GM21447 (cell line): ENCODE data around the gene DLG4.
A peak's percentile ranks its signal among the peaks of the same experiment; 100 is the strongest.

Experiments
- ATAC-seq: cut with Tn5 transposase; IDR thresholded peaks from one replicate; pipeline ENCODE4 v1.9.1; 2021; ENCODE audit not compliant: unreplicated experiment

DLG4 gene

GRCh38 chr17:7215652-7216180 lies 3.9 kb downstream of the DLG4 start:
- ATAC-seq, result no peak

- no peak for ATAC-seq
Observed at GRCh38 chr17:7215136-7215638, 4.4 kb downstream of the DLG4 start.

DNA sequence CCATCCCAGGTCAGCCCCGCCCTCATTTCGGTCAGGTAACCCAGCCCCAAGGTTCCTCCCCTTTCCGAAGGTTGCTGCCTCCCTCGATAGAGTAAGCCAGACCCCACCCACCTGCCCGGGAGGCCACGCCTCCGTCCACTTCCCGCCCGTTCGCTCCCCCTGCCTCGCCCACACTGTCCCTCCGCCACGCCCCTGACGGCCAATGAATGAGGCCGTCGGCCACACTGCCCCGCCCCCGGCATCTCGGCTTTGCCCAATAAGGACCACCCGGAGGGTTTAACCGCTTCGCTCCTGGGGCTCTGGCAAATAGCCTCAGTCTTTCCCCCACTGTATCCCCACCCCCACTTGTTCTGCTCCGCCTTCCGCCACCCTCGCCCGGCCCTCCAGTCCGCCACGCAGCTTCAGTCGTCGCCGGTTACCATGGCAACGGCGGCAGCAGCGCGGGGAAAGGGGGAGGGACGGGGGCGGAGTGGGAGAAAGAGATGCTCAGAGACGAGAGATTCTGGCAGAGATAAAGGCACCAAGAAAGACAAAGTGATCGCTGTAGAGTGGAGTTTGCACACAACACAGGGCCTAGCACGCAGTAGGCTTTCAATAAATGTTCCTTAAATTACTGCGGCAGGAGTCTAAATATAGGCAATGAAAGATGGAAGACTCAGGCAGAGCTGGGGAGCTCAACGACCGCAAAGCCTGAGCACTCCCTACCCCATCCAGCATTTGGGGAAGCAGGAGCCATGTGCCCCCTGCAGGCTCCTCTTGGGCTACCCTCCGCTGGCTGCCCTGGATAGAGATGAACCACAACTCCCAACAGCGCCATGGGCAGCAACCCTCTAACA lies 5.1 kb downstream of the DLG4 start:
- peak; percentile 70 for ATAC-seq

GRCh38 chr17:7213895-7214299 lies 5.7 kb downstream of the DLG4 start:
- no peak for ATAC-seq

GRCh38 chr17:7211491-7212273 lies 8.0 kb downstream of the DLG4 start:
- ATAC-seq, result no peak

DNA sequence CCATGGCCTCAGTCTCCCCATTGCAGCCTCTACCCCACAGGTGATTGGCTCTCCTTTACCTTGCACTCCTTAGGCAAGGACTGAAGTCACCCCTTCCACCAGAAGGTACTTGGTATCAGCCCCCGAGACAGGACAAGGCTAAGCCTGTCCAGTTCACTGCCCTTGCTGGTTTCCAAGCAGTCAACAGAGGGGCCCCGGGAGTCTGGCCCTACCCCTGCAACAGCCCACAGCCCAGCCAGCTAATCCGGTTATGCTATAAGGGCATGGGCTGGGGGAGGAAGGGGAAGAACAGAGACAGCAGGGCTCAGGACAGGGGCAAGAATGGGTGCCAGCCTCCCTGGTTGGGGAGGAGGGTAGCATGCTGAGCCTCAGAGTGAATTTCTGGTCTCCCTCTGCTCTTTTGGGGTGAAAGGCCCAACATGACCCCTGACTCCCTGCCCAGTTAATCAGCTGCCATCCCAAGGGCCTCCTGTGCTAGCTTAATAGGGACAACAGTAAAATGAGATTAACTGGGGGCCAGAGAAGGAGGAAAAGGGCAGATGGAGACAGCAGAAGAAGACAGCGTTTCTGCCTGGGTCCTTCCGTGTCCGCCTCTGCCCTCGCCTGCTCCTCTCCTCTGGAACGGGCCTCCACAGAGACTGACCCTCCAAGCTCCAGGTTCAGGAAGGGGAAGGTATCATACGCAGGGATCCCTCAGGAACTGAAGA lies 10.7 kb downstream of the DLG4 start:
- ATAC-seq, result no peak

- no peak for ATAC-seq
Observed at GRCh38 chr17:7208027-7208571, 11.5 kb downstream of the DLG4 start.

- no peak for ATAC-seq
Observed at GRCh38 chr17:7207120-7208001, 12.3 kb downstream of the DLG4 start.

DNA sequence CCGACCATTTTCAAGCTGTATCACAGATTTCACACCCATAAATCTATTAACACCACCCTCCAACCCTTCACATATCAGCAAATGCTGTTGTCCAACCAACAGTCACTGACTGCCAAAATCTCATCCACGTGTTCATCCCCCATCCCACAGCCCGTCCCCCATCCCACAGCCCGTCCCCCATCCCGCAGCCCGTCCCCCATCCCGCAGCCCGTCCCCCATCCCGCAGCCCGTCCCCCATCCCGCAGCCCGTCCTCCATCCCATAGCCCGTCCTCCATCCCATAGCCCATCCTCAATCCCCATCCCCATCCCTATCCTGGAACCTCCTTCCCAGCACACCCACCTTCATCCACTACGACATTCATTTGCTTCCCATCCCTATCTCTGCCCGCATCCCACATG lies 14.1 kb downstream of the DLG4 start:
- no peak for ATAC-seq

DNA sequence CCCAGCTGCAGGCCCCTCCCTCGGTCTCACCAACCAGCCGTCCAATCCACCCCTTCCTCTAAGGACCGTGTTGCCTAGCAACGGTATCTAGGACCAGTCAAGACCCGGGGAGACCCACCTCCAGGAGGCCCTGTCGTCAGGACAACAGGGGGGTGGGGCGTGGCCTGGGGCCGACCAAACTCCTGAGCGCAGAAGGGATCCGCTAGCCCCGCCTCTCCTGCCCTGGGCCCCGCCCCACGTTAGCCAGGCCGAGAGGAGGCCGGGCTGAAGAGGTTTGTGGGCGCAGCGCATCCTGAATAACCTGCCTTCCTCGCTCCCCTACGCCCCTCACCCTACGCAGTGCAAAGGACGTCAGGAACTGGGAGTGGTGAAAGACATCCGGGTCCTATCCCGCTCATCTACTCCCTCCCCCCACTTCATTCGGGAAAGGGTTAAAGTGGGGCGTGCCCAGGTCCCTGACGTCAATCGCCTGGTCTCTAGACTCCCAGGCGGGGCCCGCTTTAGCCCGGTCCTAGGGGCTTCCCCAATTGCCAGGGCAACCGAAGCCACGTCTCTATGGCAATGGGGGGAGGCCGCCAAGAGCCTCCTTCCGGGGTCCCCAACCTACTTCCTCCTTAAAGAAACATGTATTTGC lies 14.7 kb downstream of the DLG4 start:
- ATAC-seq, result peak; percentile 72

DNA sequence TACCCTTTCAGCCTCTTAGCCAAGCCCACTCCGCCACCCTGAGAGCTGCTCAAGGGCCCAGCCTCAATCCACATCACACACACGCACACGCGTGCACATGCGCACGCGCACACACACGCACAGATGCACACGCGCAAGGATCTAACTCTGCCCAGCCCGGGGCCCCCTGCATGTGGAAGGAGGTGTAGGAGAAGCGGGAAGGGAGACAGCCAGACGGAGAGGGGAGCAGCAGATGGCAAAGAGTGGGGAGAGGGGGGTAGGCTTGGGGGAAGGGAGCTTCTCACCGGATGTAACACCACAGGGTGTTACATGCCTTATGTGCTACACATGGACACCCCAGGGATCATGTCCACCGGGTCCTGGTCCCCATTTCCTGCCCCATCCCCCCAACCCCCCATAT lies 15.3 kb downstream of the DLG4 start:
- ATAC-seq, result no peak

DNA sequence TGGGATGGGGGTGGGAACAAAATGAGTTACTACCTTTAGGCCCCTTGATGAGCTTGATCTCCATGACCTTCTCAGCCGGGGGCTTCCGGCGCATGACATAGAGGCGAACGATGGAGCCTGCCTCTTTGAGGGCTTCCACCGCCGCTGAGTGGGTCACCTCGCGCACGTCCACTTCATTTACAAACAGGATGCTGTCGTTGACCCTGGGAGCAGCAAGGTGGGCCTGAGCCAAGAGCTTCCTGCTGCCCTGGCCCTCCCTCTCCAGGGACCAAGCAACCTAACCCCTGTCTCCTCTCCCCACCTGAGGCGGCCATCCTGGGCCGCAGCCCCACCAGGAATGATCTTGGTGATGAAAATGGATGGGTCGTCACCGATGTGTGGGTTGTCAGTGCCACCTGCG lies 16.2 kb downstream of the DLG4 start:
- ATAC-seq, result no peak

DNA sequence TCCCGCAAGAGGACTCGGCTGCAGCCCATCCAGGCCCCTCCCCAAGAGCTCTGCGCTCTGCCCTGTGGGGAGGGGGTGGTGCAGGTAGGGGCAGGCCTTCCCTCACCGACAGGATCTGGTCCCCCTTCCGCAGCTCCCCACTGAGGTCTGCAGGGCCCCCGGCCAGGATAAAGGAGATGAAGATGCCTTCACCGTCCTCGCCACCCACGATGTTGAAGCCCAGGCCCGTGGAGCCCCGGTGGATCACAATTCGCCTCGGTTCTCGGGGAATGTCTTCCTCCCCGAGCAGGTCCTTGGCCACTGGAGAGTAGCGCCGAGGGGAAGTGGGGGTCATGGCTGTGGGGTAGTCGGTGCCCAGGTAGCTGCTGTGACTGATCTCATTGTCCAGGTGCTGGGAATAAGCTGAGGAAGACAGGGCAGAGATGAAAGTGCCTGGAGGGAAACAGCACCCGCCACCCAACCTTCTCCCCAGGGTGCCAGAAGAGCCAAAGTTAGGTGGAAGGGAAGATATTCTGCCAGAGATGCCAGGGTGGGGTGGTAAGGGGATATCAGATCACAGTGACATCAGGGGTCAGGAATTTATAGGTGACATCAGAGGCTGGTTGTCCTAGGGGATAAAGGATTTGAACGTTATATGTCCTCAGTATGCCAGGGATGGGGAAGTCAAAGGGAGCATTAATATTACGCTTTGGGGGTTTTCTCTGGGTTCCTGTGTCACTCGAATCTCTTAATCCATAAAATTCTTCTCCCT lies 22.8 kb downstream of the DLG4 start:
- no peak for ATAC-seq

DNA sequence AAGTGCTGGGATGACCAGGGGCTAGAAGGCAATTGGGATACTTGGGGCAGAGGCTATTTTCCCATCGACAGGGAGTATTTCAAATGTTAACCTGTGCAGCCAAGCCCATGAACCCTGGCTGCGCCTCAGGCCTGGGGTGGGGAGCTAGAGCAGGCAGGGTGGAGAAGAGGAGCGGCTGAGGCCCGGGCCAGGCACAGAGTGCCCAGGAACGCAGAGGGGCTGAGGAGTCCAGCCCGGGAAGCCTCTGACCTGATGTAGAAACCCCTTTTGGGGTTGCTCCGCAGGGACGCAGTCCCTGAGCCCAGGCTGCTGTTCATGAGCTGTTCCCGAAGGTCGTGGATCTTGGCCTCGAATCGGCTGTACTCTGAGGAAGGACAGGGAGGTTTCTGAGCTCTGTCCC lies 23.7 kb downstream of the DLG4 start:
- no peak for ATAC-seq

DNA sequence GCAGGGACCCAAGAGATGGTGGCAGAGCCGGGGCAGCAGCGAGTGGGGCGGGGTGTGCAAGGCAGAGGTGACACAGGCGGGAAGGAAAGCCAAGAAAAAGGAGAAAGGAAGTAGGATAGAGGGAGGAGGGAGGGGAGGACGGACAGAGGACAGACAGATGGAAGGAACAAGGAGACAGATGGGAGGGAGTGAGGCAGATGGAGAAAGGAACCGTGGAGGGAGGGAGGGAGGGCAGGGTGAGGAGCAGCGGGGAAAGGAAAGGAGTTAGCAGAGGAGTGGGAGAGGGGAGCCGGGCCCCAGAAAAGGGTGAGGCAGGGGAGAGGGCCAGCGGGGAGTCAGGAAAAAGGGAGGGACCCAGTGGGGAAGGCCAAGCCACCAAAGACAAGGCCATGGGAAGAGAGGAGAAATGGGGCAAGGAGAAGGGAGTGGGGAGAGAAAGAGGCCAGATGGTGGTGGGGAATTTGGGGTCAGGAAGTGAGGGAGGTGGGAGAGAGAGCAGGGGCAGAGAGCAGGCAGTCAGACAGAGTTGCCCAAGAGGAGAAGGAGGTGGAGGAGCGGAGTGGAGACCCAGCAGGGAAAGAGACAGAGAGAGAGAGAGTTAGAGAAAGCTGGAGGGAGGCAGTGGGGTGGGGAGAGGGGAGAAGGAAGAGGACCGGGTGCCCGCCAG lies 27.2 kb downstream of the DLG4 start:
- no peak for ATAC-seq

DNA sequence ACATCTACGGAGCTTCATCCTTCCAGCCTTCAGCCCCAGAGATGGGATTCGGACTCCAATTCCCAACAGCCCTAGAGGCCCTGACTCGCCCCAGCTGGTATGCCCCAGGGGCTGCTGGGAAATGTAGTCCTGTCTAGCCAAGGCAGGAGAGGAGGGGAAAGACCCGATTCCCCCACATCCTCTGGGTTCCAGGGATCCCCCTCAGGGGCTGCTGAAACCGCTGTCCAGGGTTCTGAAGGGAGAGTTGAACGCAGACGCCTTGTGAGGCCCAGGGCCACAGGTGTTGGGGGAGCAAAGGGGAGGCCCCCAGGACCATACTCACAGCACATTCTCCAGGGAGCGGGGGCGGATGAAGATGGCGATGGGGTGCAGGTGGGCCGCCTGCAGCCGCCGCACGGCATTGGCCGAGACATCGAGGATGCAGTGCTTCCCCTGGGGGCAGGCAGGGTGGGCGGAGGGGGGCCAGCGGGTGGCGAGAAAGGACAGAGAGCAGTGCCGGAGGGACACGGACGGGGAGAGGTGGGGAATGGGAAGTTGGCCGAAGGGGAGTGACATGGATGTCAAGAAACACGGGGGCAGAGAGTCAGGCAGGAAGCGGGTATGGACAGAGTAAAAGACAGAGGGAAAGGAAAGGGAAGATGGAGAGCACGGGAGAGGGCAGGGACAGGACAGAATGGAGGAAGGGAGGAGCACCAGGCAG lies 27.9 kb downstream of the DLG4 start:
- ATAC-seq, result no peak

DNA sequence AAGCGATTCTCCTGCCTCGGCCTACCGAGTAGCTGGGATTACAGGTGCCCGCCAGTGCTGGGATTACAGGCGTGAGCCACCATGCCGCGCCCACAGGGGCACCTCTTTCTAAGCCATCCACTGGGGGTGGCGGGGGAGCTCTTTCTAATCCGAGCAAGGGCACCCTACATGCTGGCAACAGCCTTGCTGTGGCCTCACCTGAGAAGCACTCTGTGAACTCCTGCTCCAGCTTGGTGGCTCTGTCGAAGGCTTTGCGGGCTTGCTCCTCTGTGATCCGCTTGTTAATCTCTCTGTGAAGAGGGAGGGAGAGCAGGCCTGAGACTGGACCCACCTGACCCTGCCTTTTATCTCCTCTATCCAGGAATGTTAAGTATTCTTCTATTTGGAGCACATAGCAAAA lies 28.6 kb downstream of the DLG4 start:
- ATAC-seq, result no peak
